Mucosa of descending colon (tissue), 3 donors: ENCODE data around the gene BTK. TPM values are rescaled to one million over a fixed set of nuclear protein-coding genes. Genes with fewer than 3 reads are reported as not detected.

Source experiments
- ATAC-seq: fragments of 200-7000 bp; cut with Tn5 transposase; one replicate; pipeline ENCODE4 v1.9.1; 2020; ENCODE audit warnings: mild to moderate bottlenecking, moderate library complexity
- DNase-seq, 3 donors: peaks; one replicate each; pipeline ENCODE4 v3.0.0-alpha.2; 2020
- H3K36me3 ChIP-seq: fragments of 200-600 bp; one replicate; pipeline ENCODE4 v1.8.0; 2021; ENCODE audit warnings: low read depth, mild to moderate bottlenecking
- H3K4me1 ChIP-seq: fragments of 200-600 bp; one replicate; pipeline ENCODE4 v1.8.0; 2021; ENCODE audit warnings: low read depth, mild to moderate bottlenecking
- H3K4me3 ChIP-seq: fragments of 200-600 bp; one replicate; pipeline ENCODE4 v1.8.0; 2021; ENCODE audit warnings: mild to moderate bottlenecking
- H3K9me3 ChIP-seq: fragments of 200-600 bp; one replicate; pipeline ENCODE4 v1.8.0; 2021; ENCODE audit warnings: mild to moderate bottlenecking
- CTCF ChIP-seq: fragments of 200-600 bp; IDR thresholded peaks from one replicate; pipeline ENCODE4 v1.8.0; 2022; ENCODE audit warnings: antibody characterized with exemption, mild to moderate bottlenecking
- intact Hi-C, 2 donors: fragments of 100-400 bp; cut with DNase I in 1 of 2; cut with micrococcal nuclease in 1 of 2; formaldehyde crosslinking; loops; one replicate each; pipeline versions ENCODE4 v1.11.0 to v1.11.1; 2022; cut with DNase I, micrococcal nuclease
- total RNA-seq, 3 donors: library from RNA; stranded (reverse); fragmentation: NEBNext Ultra II Directional in 2 of 3; extraction: Animal tissue kit (Norgen Biotek cat#: 25700) in 2 of 3; gene quantifications; one replicate each; pipeline versions ENCODE4 v1.2.1 to v1.2.4, GENCODE V29; 2021 to 2023
- donor health status: DM: no; HTN: no; CAD: no; lungs with moderate emphysema.
- donor health status: DM: no; HTN: no; CAD: no.
- donor health status: DM: no; HTN: yes; CAD: no.

BTK gene
- total RNA-seq, 3 donors from 2014 or later, result 1.8 to 5.6 (median 5.0) TPM

GRCh38 chrX:101393530-101394305, 7.7 kb upstream of the BTK start:
- H3K4me3 ChIP-seq, result no peak overlapping the region
- TF ChIP-seq CTCF, result no peak
- ATAC-seq, result peak; percentile 13
- peaks cover 4% of the 10 kb centered on the region for H3K4me1 ChIP-seq
- intact Hi-C loops, result no loop called here
- no peaks in the 10 kb centered on the region for H3K36me3 ChIP-seq
- no peak for DNase-seq
- no peaks in the 10 kb centered on the region for H3K9me3 ChIP-seq

GRCh38 chrX:101391831-101392230, 5.8 kb upstream of the BTK start:
- DNase-seq, result no peak
- no peak overlapping the region for H3K4me3 ChIP-seq
- intact Hi-C loops, result no loop called here
- H3K36me3 ChIP-seq, result no peaks in the 10 kb centered on the region
- no peaks in the 10 kb centered on the region for H3K9me3 ChIP-seq
- no peak for TF ChIP-seq CTCF
- no peak for ATAC-seq
- H3K4me1 ChIP-seq, result peaks cover 4% of the 10 kb centered on the region

DNA sequence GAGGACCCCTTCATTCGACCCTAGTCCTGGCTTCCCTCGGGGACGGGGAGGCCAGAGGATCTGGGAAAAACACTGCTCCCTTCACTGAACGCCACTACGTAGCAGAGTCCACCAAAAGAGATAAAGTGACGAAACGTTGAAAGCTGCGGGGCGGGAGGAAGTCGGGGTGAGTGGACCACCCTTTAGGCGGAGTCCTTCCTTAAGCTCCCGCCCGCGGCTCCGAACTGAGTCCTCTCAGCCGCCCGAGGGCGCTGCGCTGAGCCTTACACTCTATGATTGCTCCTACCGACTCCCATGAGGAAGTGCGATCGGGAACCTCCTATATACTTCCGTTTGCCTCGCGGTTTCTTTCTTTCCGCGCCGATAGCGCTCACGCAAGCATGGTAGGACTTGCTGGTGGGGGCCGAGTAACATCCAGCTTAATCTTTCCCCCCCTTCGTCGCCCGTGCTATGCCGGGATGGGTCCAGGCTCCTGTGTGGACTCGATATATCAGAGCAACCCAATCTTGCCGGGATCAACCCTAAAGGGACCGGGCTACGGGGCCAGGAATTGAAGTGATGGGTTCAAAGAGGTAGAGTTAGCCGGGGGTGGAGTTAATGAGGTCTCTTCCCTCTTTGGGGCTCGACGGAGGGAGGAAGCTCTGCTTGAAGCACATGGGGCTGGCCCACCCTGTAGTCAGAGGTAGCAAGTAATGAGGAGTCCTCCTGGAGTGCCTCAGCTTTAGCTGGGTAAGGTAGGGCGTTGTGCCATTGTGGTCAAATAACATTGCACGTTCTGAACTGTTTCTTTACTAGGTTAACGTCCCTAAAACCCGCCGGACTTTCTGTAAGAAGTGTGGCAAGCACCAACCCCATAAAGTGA, 4.9 kb upstream of the BTK start, which contains the start of gene RPL36A:
RPL36A (plus strand) TSS at position 348 of the 862 bp plus-strand sequence; CDS start at position 381, 33 bp downstream.
- Histone ChIP-seq H3K9me3 (no peaks in the 10 kb centered on the region), H3K4me1 (peaks cover 4% of the 10 kb centered on the region), H3K4me3 (peak within 1 kb of the TSS; percentile 19), H3K36me3 (no peaks in the 10 kb centered on the region)
- DNase-seq (peak; percentile 89 to 92 (median 89)), ATAC-seq (peak; percentile 96)
- intact Hi-C loops, result no loop called here
- TF ChIP-seq CTCF, result peak; percentile 46

- no peaks in the 10 kb centered on the region for H3K9me3 ChIP-seq
- no peak overlapping the region for H3K4me3 ChIP-seq
- TF ChIP-seq CTCF, result no peak
- no peak for ATAC-seq
- H3K36me3 ChIP-seq, result no peaks in the 10 kb centered on the region
- intact Hi-C loops, result no loop called here
- DNase-seq, result no peak
- H3K4me1 ChIP-seq, result peaks cover 4% of the 10 kb centered on the region
Measured at GRCh38 chrX:101388604-101389003, 2.6 kb upstream of the BTK start.

- Histone ChIP-seq H3K9me3 (no peaks in the 10 kb centered on the region), H3K4me1 (no peaks in the 10 kb centered on the region), H3K36me3 (no peaks in the 10 kb centered on the region), H3K4me3 (no peak overlapping the region)
- intact Hi-C loops, result no loop called here
- ATAC-seq (no peak), DNase-seq (no peak)
- no peak for TF ChIP-seq CTCF
Measured at GRCh38 chrX:101386542-101386885, 523 bp upstream of the BTK start.
